Suprapubic skin (tissue), 4 donors: Measurements from ENCODE around the gene RPS19BP1.

ENCODE experiments used
- POLR2A ChIP-seq, 2 donors: fragments of 450-650 bp; IDR thresholded peaks; one replicate each; pipeline ENCODE4 v1.6.1; 2017; ENCODE audit warnings: antibody characterized with exemption in 2 of 2, mild to moderate bottlenecking in 2 of 2, moderate library complexity in 2 of 2
- POLR2AphosphoS5 ChIP-seq, 3 donors: sonication (generic); formaldehyde crosslinking; IDR thresholded peaks; one replicate each; pipeline ENCODE4 v1.6.1; 2017; ENCODE audit warnings: antibody characterized with exemption in 3 of 3

DNA sequence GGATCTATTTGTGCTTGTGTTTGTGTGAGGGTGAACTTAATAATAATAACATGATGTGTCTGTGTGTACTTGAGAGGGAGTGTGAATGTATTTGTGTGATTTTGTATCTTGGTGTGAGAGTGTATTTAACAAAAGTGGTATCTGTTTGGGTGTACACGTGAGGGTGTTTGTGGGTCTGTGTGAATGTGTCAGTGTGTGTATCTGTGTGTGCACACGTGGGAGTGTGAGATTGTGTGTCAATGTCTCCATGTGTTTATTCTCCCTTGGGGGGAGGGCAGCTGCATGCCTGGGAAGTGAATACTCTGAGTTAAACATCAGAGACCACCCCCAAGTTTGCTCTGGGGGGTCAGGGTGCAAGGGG lies 15.0 kb upstream of the RPS19BP1 start:
- TF ChIP-seq POLR2A (IDR thresholded peaks at IDR 0.05) (no peak), POLR2AphosphoS5 (IDR thresholded peaks at IDR 0.05) (no peak)
